HEK293 (cell line): ENCODE data around the gene HSF2BP.

ENCODE experiments used
- CTCF ChIA-PET: fragments of 350-600 bp; formaldehyde crosslinking; extraction: SDS; loops from one replicate; lab custom pipeline; 2021; ENCODE audit warnings: antibody characterized with exemption; lab: Yijun Ruan, JAX
- POLR2A ChIA-PET: fragments of 300-600 bp; formaldehyde crosslinking; extraction: SDS; loops from one replicate; lab custom pipeline; 2020; ENCODE audit warnings: antibody characterized with exemption, inconsistent platforms; lab: Yijun Ruan, JAX
- H3K27ac ChIP-seq: fragments of 200-500 bp; sonication (Bioruptor generic); 2 replicates; pipeline ENCODE4 v1.5.1; 2014; ENCODE audit warnings: low read depth, low read length, control low read depth, inconsistent platforms; ENCODE audit errors: extremely low read depth
- H3K36me3 ChIP-seq, 2 experiments: fragments of 200-500 bp in 1 of 2; sonication (Bioruptor generic) in 1 of 2; 1 replicate in 1 of 2; 2 replicates in 1 of 2; pipeline ENCODE4 v1.5.1; 2014 to 2017; ENCODE audit warnings: inconsistent platforms in 2 of 2, low read length in 2 of 2; ENCODE audit not compliant: control insufficient read depth in 2 of 2, insufficient read depth in 1 of 2
- H3K4me1 ChIP-seq: fragments of 200-500 bp; sonication (Bioruptor generic); 2 replicates; pipeline ENCODE4 v1.5.1; 2014; ENCODE audit warnings: mild to moderate bottlenecking, low read length, inconsistent platforms; ENCODE audit not compliant: control insufficient read depth, insufficient read depth
- H3K4me3 ChIP-seq: 2 replicates; pipeline ENCODE4 v1.5.1; 2011; ENCODE audit warnings: low read depth, mild to moderate bottlenecking, control low read depth, low read length, moderate library complexity
- H3K9me3 ChIP-seq: fragments of 200-500 bp; sonication (Bioruptor generic); 2 replicates; pipeline ENCODE4 v1.5.1; 2014; ENCODE audit warnings: low read depth, low read length, inconsistent platforms; ENCODE audit not compliant: control insufficient read depth, insufficient read depth
- EGR2 ChIP-seq: fragments of 450-650 bp; formaldehyde crosslinking; IDR thresholded peaks from 2 replicates; pipeline ENCODE4 v1.5.1; 2016; ENCODE audit warnings: low read depth, missing biosample characterization, missing genetic modification characterization
- GLI2 ChIP-seq: fragments of 450-650 bp; formaldehyde crosslinking; IDR thresholded peaks from 2 replicates; pipeline ENCODE4; 2017; ENCODE audit warnings: missing biosample characterization, missing genetic modification characterization, low read depth, borderline replicate concordance
- GLI4 ChIP-seq: fragments of 450-650 bp; formaldehyde crosslinking; IDR thresholded peaks from 2 replicates; pipeline ENCODE4 v1.5.1; 2016; ENCODE audit warnings: missing biosample characterization, missing genetic modification characterization
- IKZF3 ChIP-seq: fragments of 450-650 bp; IDR thresholded peaks from 2 replicates; pipeline ENCODE4 v1.5.0; 2018; ENCODE audit warnings: missing biosample characterization, mild to moderate bottlenecking, missing genetic modification characterization, moderate library complexity
- ZNF140 ChIP-seq: fragments of 450-650 bp; formaldehyde crosslinking; IDR thresholded peaks from 2 replicates; pipeline ENCODE4 v1.5.1; 2016; ENCODE audit warnings: missing biosample characterization, missing genetic modification characterization
- ZNF146 ChIP-seq: fragments of 450-650 bp; formaldehyde crosslinking; IDR thresholded peaks from 2 replicates; pipeline ENCODE4 v1.5.1; 2016; ENCODE audit warnings: missing biosample characterization, missing genetic modification characterization
- ZNF174 ChIP-seq: fragments of 450-650 bp; formaldehyde crosslinking; IDR thresholded peaks from 2 replicates; pipeline ENCODE4 v1.5.0; 2017; ENCODE audit warnings: missing biosample characterization, mild to moderate bottlenecking, missing genetic modification characterization
- ZNF24 ChIP-seq: fragments of 450-650 bp; formaldehyde crosslinking; IDR thresholded peaks from 2 replicates; pipeline ENCODE4 v1.5.1; 2016; ENCODE audit warnings: missing biosample characterization, missing genetic modification characterization
- ZNF302 ChIP-seq: fragments of 450-650 bp; formaldehyde crosslinking; IDR thresholded peaks from 2 replicates; pipeline ENCODE4 v1.5.1; 2016; ENCODE audit warnings: missing biosample characterization, missing genetic modification characterization, low read depth
- ZNF350 ChIP-seq: fragments of 450-650 bp; formaldehyde crosslinking; IDR thresholded peaks from 2 replicates; pipeline ENCODE4 v1.5.0; 2017; ENCODE audit warnings: missing biosample characterization, mild to moderate bottlenecking, missing genetic modification characterization
- ZNF555 ChIP-seq: fragments of 450-650 bp; formaldehyde crosslinking; conservative IDR thresholded peaks from 2 replicates; pipeline ENCODE4 v1.5.1; 2017; ENCODE audit warnings: missing biosample characterization, mild to moderate bottlenecking, missing genetic modification characterization, inconsistent platforms
- ZNF560 ChIP-seq: fragments of 450-650 bp; formaldehyde crosslinking; IDR thresholded peaks from 2 replicates; pipeline ENCODE4 v1.5.1; 2017; ENCODE audit warnings: missing biosample characterization, missing genetic modification characterization, borderline replicate concordance
- ZNF571 ChIP-seq: fragments of 450-650 bp; formaldehyde crosslinking; IDR thresholded peaks from 2 replicates; pipeline ENCODE4 v1.5.0; 2017; ENCODE audit warnings: missing biosample characterization, missing genetic modification characterization
- ZNF626 ChIP-seq: fragments of 450-650 bp; sonication (Bioruptor Pico); formaldehyde crosslinking; IDR thresholded peaks from 2 replicates; pipeline ENCODE4 v1.5.1; 2018; ENCODE audit warnings: missing biosample characterization, missing genetic modification characterization, inconsistent platforms
- ZNF791 ChIP-seq: fragments of 450-650 bp; formaldehyde crosslinking; IDR thresholded peaks from 2 replicates; pipeline ENCODE4 v1.5.1; 2016; ENCODE audit warnings: missing biosample characterization, missing genetic modification characterization
- TF ChIP-seq, protein P1 (sequence below): fragments of 450-650 bp; formaldehyde crosslinking; IDR thresholded peaks from 2 replicates; pipeline ENCODE4 v1.5.1; 2016; ENCODE audit warnings: missing biosample characterization, missing genetic modification characterization, low read depth
- TF ChIP-seq, protein P2 (sequence below): fragments of 450-650 bp; formaldehyde crosslinking; IDR thresholded peaks from 2 replicates; pipeline ENCODE4 v1.5.1; 2017; ENCODE audit warnings: missing biosample characterization, mild to moderate bottlenecking, missing genetic modification characterization, moderate library complexity
- TF ChIP-seq, protein P3 (sequence below): fragments of 450-650 bp; formaldehyde crosslinking; IDR thresholded peaks from 2 replicates; pipeline ENCODE4 v1.5.1; 2017; ENCODE audit warnings: missing biosample characterization, missing genetic modification characterization
- TF ChIP-seq, protein P4 (sequence below): fragments of 450-650 bp; formaldehyde crosslinking; IDR thresholded peaks from 2 replicates; pipeline ENCODE4 v1.5.1; 2017; ENCODE audit warnings: missing biosample characterization, missing genetic modification characterization
- TF ChIP-seq, protein P5 (sequence below): sonication (generic); formaldehyde crosslinking; IDR thresholded peaks from 2 replicates; pipeline ENCODE4 v1.8.1; 2022; ENCODE audit warnings: mild to moderate bottlenecking, moderate library complexity, missing genetic modification reagents

Gene HSF2BP

DNA sequence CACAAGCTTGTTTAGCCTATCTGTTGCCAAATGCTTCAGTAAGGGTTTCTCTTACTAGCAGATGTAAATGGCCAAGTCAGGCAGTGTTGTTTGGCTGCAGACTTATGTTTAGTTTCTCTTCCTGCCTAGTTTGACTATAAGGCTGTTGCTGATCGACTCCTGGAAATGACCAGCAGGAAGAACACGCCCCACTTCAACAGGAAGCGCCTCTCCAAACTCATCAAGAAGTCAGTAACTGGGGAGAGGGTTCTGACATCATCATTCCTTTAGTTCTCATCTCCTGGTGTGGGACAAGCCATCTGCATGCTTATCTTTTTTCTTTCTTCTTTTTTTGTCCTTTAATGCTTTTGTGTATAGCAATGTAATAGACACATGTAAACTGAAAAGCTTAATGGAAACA, 25.1 kb upstream of the HSF2BP start:
- peaks cover 66 to 90% of the 10 kb centered on the region in 2 experiments for H3K36me3 ChIP-seq

DNA sequence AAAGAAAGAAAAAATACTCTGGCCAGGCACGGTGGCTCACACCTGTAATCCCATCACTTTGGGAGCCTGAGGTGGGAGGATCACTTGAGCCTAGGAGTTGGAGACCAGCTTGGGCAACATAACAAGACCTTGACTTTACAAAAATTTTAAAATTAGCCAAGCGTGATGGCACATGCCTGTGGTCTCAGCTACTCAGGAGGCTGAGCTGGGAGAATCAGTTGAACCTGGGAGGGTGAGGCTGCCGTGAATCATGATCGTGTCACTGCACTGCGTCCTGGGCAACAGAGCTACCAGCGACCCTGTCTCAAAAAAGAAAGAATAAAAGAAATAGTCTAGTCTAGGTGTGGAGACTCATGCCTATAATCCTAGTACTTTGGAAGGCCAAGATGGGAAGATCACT, 22.4 kb upstream of the HSF2BP start:
- H3K27ac ChIP-seq = no peak overlapping the region
- ChIA-PET CTCF (interaction anchor here (1.2 kb wide), 1 partner anchor 47 kb away, joined by 3 read pairs; no protein-coding TSS in a partner anchor), POLR2A (no interaction called here)
- peaks cover 84 to 89% of the 10 kb centered on the region in 2 experiments for H3K36me3 ChIP-seq
- H3K9me3 ChIP-seq = no peaks in the 10 kb centered on the region
- no peak overlapping the region for H3K4me3 ChIP-seq
- TF ChIP-seq GLI4 (tag by site-specific recombination) (no peak), ZNF626 (tag by site-specific recombination) (no peak), ZNF350 (tag by site-specific recombination) (no peak)
- TF ChIP-seq, protein P1, sequence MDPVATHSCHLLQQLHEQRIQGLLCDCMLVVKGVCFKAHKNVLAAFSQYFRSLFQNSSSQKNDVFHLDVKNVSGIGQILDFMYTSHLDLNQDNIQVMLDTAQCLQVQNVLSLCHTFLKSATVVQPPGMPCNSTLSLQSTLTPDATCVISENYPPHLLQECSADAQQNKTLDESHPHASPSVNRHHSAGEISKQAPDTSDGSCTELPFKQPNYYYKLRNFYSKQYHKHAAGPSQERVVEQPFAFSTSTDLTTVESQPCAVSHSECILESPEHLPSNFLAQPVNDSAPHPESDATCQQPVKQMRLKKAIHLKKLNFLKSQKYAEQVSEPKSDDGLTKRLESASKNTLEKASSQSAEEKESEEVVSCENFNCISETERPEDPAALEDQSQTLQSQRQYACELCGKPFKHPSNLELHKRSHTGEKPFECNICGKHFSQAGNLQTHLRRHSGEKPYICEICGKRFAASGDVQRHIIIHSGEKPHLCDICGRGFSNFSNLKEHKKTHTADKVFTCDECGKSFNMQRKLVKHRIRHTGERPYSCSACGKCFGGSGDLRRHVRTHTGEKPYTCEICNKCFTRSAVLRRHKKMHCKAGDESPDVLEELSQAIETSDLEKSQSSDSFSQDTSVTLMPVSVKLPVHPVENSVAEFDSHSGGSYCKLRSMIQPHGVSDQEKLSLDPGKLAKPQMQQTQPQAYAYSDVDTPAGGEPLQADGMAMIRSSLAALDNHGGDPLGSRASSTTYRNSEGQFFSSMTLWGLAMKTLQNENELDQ (tag by site-specific recombination) = no peak
- TF ChIP-seq, protein P2, sequence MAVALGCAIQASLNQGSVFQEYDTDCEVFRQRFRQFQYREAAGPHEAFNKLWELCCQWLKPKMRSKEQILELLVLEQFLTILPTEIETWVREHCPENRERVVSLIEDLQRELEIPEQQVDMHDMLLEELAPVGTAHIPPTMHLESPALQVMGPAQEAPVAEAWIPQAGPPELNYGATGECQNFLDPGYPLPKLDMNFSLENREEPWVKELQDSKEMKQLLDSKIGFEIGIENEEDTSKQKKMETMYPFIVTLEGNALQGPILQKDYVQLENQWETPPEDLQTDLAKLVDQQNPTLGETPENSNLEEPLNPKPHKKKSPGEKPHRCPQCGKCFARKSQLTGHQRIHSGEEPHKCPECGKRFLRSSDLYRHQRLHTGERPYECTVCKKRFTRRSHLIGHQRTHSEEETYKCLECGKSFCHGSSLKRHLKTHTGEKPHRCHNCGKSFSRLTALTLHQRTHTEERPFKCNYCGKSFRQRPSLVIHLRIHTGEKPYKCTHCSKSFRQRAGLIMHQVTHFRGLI (tag by site-specific recombination) = no peak
- TF ChIP-seq, all 188 proteins: peak for 0
- H3K4me1 ChIP-seq = no peaks in the 10 kb centered on the region

More for the DNA sequence above, 25.1 kb upstream of the HSF2BP start:
- no peaks in the 10 kb centered on the region for H3K4me1 ChIP-seq
- no peak for TF ChIP-seq ZNF302 (tag by site-specific recombination)
- TF ChIP-seq ZNF791 (tag by site-specific recombination) = no peak
- no peak for TF ChIP-seq ZNF174 (tag by site-specific recombination)
- TF ChIP-seq, protein P3, sequence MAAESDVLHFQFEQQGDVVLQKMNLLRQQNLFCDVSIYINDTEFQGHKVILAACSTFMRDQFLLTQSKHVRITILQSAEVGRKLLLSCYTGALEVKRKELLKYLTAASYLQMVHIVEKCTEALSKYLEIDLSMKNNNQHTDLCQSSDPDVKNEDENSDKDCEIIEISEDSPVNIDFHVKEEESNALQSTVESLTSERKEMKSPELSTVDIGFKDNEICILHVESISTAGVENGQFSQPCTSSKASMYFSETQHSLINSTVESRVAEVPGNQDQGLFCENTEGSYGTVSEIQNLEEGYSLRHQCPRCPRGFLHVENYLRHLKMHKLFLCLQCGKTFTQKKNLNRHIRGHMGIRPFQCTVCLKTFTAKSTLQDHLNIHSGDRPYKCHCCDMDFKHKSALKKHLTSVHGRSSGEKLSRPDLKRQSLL (tag by site-specific recombination) = no peak
- TF ChIP-seq, protein P4, sequence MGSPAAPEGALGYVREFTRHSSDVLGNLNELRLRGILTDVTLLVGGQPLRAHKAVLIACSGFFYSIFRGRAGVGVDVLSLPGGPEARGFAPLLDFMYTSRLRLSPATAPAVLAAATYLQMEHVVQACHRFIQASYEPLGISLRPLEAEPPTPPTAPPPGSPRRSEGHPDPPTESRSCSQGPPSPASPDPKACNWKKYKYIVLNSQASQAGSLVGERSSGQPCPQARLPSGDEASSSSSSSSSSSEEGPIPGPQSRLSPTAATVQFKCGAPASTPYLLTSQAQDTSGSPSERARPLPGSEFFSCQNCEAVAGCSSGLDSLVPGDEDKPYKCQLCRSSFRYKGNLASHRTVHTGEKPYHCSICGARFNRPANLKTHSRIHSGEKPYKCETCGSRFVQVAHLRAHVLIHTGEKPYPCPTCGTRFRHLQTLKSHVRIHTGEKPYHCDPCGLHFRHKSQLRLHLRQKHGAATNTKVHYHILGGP (tag by site-specific recombination) = no peak
- TF ChIP-seq ZNF571 (tag by site-specific recombination) = no peak
- TF ChIP-seq IKZF3 = no peak
- TF ChIP-seq ZNF555 (tag by site-specific recombination) = no peak
- no peak for TF ChIP-seq GLI2 (tag by site-specific recombination)
- no peak for TF ChIP-seq ZNF146 (tag by site-specific recombination)
- TF ChIP-seq ZNF24 = no peak
- TF ChIP-seq ZNF560 (tag by site-specific recombination) = no peak
- no peak for TF ChIP-seq ZNF140 (tag by site-specific recombination)
- TF ChIP-seq, protein P5, sequence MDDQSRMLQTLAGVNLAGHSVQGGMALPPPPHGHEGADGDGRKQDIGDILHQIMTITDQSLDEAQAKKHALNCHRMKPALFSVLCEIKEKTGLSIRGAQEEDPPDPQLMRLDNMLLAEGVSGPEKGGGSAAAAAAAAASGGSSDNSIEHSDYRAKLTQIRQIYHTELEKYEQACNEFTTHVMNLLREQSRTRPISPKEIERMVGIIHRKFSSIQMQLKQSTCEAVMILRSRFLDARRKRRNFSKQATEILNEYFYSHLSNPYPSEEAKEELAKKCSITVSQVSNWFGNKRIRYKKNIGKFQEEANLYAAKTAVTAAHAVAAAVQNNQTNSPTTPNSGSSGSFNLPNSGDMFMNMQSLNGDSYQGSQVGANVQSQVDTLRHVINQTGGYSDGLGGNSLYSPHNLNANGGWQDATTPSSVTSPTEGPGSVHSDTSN = no peak
- TF ChIP-seq EGR2 (tag by site-specific recombination) = no peak
- CTCF ChIA-PET = no interaction called here
- H3K4me3 ChIP-seq = no peak overlapping the region
- no peak overlapping the region for H3K27ac ChIP-seq
- H3K9me3 ChIP-seq = no peaks in the 10 kb centered on the region
- POLR2A ChIA-PET = no interaction called here
